Measurements from ENCODE around the gene NHSL1. TPM values are rescaled to one million over a fixed set of nuclear protein-coding genes. Genes with fewer than 3 reads are reported as not detected.

The NHSL1 gene
- total RNA-seq, 1 donor from 2014 or later: 57.8 TPM

DNA sequence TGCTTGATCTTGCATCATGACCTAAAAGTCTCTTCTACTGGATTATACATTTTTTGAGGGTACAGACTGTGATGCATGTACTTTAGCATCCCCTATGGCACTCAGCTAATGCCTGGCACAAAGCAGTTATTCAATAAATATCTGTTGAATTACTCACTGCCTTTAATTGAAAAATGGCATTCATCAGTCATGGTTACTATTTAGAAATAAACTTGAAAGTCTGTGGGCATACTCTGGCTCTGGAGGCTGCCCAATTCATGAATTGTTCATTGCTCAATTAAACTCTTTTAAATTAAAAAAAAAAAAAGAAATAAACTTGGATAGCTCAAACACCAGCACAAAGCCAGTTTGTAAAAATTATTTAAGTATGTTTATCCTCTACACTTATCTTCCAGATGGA, 55.3 kb downstream of the NHSL1 start:
- Mint-ChIP-seq H3K4me3 (ENCODE audit: unreplicated experiment) (no peak overlapping the region), H3K27me3 (ENCODE audit: unreplicated experiment) (no peaks in the 10 kb centered on the region), H3K4me1 (ENCODE audit: low read depth, unreplicated experiment) (peaks cover 9% of the 10 kb centered on the region), H3K9me3 (ENCODE audit: unreplicated experiment) (no peaks in the 10 kb centered on the region), H3K27ac (ENCODE audit: unreplicated experiment) (no peak overlapping the region), H3K36me3 (ENCODE audit: unreplicated experiment) (no peaks in the 10 kb centered on the region)
- TF ChIP-seq, protein P1, sequence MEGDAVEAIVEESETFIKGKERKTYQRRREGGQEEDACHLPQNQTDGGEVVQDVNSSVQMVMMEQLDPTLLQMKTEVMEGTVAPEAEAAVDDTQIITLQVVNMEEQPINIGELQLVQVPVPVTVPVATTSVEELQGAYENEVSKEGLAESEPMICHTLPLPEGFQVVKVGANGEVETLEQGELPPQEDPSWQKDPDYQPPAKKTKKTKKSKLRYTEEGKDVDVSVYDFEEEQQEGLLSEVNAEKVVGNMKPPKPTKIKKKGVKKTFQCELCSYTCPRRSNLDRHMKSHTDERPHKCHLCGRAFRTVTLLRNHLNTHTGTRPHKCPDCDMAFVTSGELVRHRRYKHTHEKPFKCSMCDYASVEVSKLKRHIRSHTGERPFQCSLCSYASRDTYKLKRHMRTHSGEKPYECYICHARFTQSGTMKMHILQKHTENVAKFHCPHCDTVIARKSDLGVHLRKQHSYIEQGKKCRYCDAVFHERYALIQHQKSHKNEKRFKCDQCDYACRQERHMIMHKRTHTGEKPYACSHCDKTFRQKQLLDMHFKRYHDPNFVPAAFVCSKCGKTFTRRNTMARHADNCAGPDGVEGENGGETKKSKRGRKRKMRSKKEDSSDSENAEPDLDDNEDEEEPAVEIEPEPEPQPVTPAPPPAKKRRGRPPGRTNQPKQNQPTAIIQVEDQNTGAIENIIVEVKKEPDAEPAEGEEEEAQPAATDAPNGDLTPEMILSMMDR (IDR thresholded peaks at IDR 0.05; ENCODE audit: partially characterized antibody, unreplicated experiment): no peak
- DNase-seq: no peak

DNA sequence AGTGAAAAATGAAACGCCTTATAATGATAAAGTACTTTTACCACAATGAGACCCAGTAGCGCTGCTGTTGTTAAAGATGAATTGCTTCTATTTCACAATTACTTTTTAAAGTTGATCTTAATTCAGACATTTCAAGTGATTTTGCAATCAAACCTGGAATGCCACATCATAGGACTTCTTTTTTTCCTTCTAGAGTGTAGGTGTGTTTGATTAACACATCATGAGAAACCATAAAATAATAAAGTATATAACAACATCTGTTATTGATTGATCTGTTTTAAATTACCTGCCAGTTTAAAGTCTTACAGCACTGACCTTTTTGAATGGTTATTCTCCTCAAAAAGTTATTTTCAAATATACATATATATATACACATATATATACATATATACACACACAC, 56.6 kb downstream of the NHSL1 start:
- H3K27ac Mint-ChIP-seq (ENCODE audit: unreplicated experiment): no peak overlapping the region
- peaks cover 9% of the 10 kb centered on the region for H3K4me1 Mint-ChIP-seq (ENCODE audit: low read depth, unreplicated experiment)
- DNase-seq: no peak
- no peaks in the 10 kb centered on the region for H3K9me3 Mint-ChIP-seq (ENCODE audit: unreplicated experiment)
- no peak overlapping the region for H3K4me3 Mint-ChIP-seq (ENCODE audit: unreplicated experiment)
- H3K27me3 Mint-ChIP-seq (ENCODE audit: unreplicated experiment): no peaks in the 10 kb centered on the region
- no peaks in the 10 kb centered on the region for H3K36me3 Mint-ChIP-seq (ENCODE audit: unreplicated experiment)
- TF ChIP-seq, protein P1 (IDR thresholded peaks at IDR 0.05; ENCODE audit: partially characterized antibody, unreplicated experiment): no peak

DNA sequence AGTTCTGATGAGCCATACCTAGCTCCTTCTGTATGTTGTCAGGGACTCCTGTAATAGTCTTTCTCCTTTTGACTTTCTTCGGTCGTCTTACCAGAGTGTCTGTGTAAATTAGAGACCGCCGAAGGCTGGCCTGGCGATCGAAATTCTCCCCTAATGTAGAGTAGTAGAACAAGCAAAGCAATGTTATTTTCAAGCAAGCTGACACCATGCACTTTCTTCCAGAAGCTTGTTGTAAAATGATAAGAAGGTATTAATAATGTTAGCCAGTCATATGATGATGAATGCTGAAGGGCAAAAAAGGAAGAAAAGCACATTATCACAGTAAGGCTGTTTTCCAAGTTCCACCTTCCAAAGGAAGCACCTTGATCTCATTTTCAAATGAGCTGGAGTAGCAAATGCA, 57.3 kb downstream of the NHSL1 start:
- TF ChIP-seq, protein P1 (IDR thresholded peaks at IDR 0.05; ENCODE audit: partially characterized antibody, unreplicated experiment): no peak
- Mint-ChIP-seq H3K4me1 (ENCODE audit: low read depth, unreplicated experiment) (peaks cover 9% of the 10 kb centered on the region), H3K9me3 (ENCODE audit: unreplicated experiment) (no peaks in the 10 kb centered on the region), H3K27me3 (ENCODE audit: unreplicated experiment) (no peaks in the 10 kb centered on the region), H3K27ac (ENCODE audit: unreplicated experiment) (no peak overlapping the region), H3K36me3 (ENCODE audit: unreplicated experiment) (no peaks in the 10 kb centered on the region), H3K4me3 (ENCODE audit: unreplicated experiment) (no peak overlapping the region)
- DNase-seq: no peak

DNA sequence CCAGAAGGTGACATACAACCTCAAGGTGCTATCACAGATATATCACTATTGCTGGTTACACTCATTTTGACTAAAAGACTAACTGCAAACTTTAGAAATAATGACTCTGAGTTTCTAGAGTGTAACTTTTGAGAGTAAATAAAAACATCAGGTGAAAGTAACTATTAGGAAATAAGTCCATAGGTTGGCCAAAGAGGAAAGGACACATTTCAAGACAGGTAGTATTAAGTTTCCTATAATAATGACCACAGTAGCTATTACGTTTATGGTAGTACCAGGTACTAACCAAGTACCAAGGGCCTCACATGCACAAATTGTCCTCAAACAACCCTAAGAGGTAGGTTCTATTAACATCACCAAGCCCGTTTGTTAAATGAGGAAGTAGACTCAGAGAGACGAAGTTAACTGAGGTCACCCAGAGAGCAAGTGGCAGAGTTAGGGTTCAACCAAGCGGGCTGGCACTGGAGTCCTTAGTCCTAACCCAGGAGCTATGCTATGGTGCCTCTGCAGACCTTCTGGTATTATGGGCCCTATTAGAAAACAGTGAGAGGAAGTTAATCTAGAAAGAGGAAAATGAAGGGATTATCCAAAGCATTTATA, 58.4 kb downstream of the NHSL1 start:
- Mint-ChIP-seq H3K27me3 (ENCODE audit: unreplicated experiment) (no peaks in the 10 kb centered on the region), H3K9me3 (ENCODE audit: unreplicated experiment) (no peaks in the 10 kb centered on the region), H3K4me1 (ENCODE audit: low read depth, unreplicated experiment) (peaks cover 9% of the 10 kb centered on the region), H3K27ac (ENCODE audit: unreplicated experiment) (no peak overlapping the region), H3K4me3 (ENCODE audit: unreplicated experiment) (no peak overlapping the region), H3K36me3 (ENCODE audit: unreplicated experiment) (peaks cover 4% of the 10 kb centered on the region)
- no peak for DNase-seq
- TF ChIP-seq, protein P1 (IDR thresholded peaks at IDR 0.05; ENCODE audit: partially characterized antibody, unreplicated experiment): no peak

DNA sequence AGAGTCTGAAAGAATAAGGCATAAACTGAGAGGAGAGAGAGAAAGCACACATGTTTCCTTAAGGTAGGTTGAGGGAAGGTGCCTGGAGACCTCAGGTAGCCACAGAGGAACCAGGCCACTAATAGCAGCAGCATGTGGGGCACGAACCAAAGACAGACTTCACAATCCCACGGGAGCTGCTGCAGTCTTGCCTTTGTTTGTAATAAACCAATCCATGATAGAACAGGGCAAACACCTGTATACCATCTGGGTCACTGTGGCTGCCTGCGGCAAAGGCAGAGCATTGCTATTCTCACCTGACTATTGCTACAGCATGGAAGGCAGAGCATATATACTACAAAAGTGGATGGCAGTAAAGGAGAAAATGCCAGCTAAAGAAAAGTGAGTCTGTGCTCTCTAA, 59.0 kb downstream of the NHSL1 start:
- TF ChIP-seq, protein P1 (IDR thresholded peaks at IDR 0.05; ENCODE audit: partially characterized antibody, unreplicated experiment): no peak
- Mint-ChIP-seq H3K9me3 (ENCODE audit: unreplicated experiment) (peaks cover 1% of the 10 kb centered on the region), H3K4me3 (ENCODE audit: unreplicated experiment) (no peak overlapping the region), H3K27me3 (ENCODE audit: unreplicated experiment) (no peaks in the 10 kb centered on the region), H3K27ac (ENCODE audit: unreplicated experiment) (peak overlapping the region; percentile 41), H3K36me3 (ENCODE audit: unreplicated experiment) (peaks cover 6% of the 10 kb centered on the region), H3K4me1 (ENCODE audit: low read depth, unreplicated experiment) (peaks cover 9% of the 10 kb centered on the region)
- DNase-seq: peak; percentile 19
